ENCODE data around the gene DYNC1I1.

DYNC1I1 gene

DNA sequence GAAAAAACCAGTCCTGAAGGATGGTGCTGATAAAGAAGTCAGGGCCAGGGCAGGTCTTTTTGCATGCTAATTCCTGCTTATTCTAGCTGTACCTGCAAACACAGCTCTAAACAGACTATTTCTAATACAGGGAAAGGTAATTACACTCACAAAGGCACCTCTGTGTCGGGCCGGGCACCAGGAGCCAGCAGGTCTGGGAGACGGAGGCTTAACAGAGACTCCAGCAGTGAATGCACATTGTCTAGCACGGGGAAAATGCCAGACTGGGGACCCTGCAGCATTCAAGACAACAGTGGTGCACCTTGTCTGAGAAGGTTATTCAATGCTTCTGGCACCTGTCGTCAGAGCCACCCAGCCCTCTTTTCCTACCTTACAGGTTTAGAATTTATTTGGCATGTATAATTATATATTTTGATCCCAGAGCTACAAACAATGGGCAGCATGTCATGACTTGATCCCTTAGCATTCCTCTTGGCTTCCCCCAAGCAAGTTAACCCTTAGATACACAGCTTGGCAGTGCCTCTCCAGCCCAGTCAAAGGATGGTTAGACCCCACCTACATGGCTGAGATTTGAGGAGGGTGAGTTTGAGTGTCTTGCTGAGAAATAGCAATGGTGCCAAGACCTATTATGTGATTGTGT, 364.4 kb downstream of the DYNC1I1 start:
- no peak for DNase-seq (ENCODE audit: low read depth, low spot score)

DNA sequence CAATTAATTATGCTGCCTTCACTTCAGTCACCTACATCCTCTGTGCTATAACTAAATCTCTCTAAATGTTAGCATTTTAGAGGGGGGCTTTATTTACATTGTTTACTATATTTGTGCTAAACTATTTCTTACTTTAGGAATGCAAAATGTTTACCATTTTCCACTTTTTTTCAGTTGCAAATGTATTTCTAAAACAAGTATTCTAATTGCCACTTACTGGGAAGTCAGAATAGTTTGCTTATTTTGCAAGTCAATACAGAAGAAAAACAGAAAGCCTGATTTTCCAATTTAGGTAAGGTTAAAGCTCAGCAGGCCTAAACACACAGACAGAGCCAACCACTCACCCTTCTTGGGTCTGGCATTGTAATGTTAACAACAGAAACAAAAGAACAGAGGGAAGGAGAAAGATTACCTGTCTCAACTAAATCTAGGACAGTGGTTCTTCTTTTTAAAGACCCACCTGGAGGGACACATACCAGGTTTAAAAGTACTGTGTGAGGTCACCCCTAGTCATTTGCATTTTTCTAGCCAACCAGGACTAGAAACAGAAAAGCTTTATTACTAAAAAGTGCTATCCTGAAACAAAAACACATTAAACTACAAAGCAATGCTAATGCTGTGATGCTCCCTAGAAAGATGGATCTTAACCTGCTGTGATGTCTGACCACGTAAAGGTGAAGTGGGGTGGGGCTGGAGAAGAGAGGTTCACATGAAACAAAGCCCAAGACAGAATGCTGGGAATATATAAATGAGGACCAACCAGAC, 371.3 kb downstream of the DYNC1I1 start:
- no peak for DNase-seq (ENCODE audit: low read depth, low spot score)

DNA sequence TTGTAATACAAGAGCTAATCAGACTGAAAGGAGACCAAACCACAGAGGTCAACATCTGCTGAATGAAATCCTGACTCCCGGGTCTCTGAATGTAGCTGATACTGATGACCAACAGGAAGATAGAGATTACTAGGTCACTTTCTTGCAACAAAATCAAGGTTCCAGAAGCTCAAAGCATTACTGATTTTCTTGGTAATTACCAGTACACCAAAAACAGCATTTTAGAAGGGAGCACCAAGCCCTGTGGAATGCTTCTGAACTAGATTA, 371.8 kb downstream of the DYNC1I1 start:
- no peak for DNase-seq (ENCODE audit: low read depth, low spot score)
